ENCODE measurements around the gene MYO1G. TPM values are rescaled to one million over a fixed set of nuclear protein-coding genes. Genes with fewer than 3 reads are reported as not detected.

The MYO1G gene
- total RNA-seq, 2 experiments from 2014 or later, result 23.6 to 87.3 TPM

- intact Hi-C loops (cut with micrococcal nuclease; ENCODE audit: unreplicated experiment), result no loop called here
- Histone ChIP-seq H3K36me3 (ENCODE audit: insufficient read depth, low read length) (no peaks in the 10 kb centered on the region), H3K9me3 (ENCODE audit: low read length) (no peaks in the 10 kb centered on the region), H3K4me1 (ENCODE audit: insufficient read depth, low read length, poor library complexity, severe bottlenecking) (no peaks in the 10 kb centered on the region), H2AFZ (ENCODE audit: low read length) (no peak overlapping the region), H3K9me2 (ENCODE audit: insufficient read depth, low read length) (no peaks in the 10 kb centered on the region), H3K4me3 (ENCODE audit: low read depth, low read length, poor library complexity, severe bottlenecking) (no peak overlapping the region), H4K20me1 (ENCODE audit: insufficient read depth, low read length) (no peaks in the 10 kb centered on the region), H3K79me2 (ENCODE audit: insufficient read depth, low read depth, low read length) (no peaks in the 10 kb centered on the region), H3K4me2 (ENCODE audit: low read length) (no peak overlapping the region), H3K27ac (ENCODE audit: low read depth, low read length, poor library complexity, severe bottlenecking) (no peak overlapping the region)
- TF ChIP-seq CTCF (conservative IDR thresholded peaks at IDR 0.05; ENCODE audit: low read length), result no peak
- POLR2A ChIA-PET, result interaction anchor here (0.6 kb wide), 2 partner anchors 9 to 97 kb away, joined by 4 to 8 read pairs; no protein-coding TSS in a partner anchor
- DNase-seq (ENCODE audit: low spot score), result no peak
- BruUV-seq (replicated peaks), result no TSS peak
- CTCF ChIA-PET (ENCODE audit: unreplicated experiment), result no interaction called here
Observed at GRCh38 chr7:44930921-44931320, 47.9 kb downstream of the MYO1G start.

DNA sequence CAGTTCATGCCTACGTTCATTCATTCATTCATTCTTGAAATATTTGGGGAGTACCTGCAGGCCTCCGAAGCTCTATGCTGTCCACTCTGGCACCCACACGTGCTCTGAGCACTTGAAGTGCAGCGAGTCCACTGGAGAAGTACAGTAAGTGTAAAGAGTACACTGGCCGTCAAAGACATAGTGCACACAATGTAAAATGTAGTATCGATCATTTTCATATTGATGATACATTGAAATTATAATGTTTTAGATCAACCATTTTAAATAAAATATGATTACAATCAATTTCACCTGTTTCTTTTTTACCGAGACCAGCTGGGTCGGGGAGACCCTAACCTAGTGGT, 56.5 kb downstream of the MYO1G start:
- no peak overlapping the region for H3K4me3 ChIP-seq (ENCODE audit: low read depth, low read length, poor library complexity, severe bottlenecking)
- intact Hi-C loops (cut with micrococcal nuclease; ENCODE audit: unreplicated experiment), result loop anchor here (1.0 to 5.0 kb wide), 4 partner anchors 65 to 334 kb away; partner anchors contain the start of gene H2AZ2
- peak overlapping the region; percentile 65; the same call in 1 of the 2 replicates for H2AFZ ChIP-seq (ENCODE audit: low read length)
- no peak overlapping the region for H3K27ac ChIP-seq (ENCODE audit: low read depth, low read length, poor library complexity, severe bottlenecking)
- no TSS peak for BruUV-seq (replicated peaks)
- H4K20me1 ChIP-seq (ENCODE audit: insufficient read depth, low read length), result no peaks in the 10 kb centered on the region
- DNase-seq (ENCODE audit: low spot score), result no peak
- H3K4me2 ChIP-seq (ENCODE audit: low read length), result no peak overlapping the region
- POLR2A ChIA-PET, result no interaction called here
- no peaks in the 10 kb centered on the region for H3K9me2 ChIP-seq (ENCODE audit: insufficient read depth, low read length)
- H3K79me2 ChIP-seq (ENCODE audit: insufficient read depth, low read depth, low read length), result no peaks in the 10 kb centered on the region
- TF ChIP-seq EZH2phosphoT487 (IDR thresholded peaks at IDR 0.05; ENCODE audit: borderline replicate concordance, low read depth, low read length) (no peak), CTCF (conservative IDR thresholded peaks at IDR 0.05; ENCODE audit: low read length) (peak; percentile 67; the same call in 1 of the 2 replicates)
- H3K4me1 ChIP-seq (ENCODE audit: insufficient read depth, low read length, poor library complexity, severe bottlenecking), result no peaks in the 10 kb centered on the region
- no peaks in the 10 kb centered on the region for H3K36me3 ChIP-seq (ENCODE audit: insufficient read depth, low read length)
- H3K9me3 ChIP-seq (ENCODE audit: low read length), result no peaks in the 10 kb centered on the region
- CTCF ChIA-PET (ENCODE audit: unreplicated experiment), result interaction anchor here (1.1 kb wide), 1 partner anchor 214 kb away, joined by 3 read pairs; no protein-coding TSS in a partner anchor

DNA sequence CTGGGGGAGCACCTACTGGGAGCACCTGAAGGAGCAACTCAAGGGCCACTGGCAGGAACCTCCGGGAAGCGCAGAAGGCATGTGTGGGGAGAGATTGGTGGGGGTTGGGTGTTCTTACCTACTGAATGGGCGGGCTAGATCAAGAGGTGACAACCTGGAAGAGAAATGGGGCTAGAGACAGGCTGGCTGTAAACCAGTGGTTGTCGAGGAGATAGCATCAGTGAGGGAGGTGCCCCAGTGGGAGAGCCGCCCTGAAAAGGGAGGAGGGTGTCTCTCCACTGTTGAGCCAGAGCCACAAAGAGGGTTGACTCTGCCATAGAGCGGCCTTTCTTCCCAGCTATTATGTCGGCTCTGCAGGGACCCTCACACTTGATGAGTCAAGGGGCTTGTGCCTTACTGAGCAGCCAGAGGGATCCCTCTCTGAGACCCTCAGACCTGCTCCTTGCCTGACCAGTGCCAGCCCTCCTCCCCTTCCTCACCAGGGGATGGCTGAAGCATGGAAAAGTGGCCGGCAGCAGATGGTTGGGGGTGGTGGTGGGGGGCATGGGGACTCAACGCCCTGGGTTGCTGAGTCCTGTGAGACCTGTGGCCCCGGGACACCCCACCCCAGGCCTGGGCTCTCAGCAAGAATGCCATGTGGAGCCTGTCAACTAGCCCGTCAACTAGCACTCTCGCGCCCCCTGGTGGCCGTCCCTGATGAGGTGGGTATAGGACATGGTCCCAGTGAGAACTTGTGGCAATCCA, 57.0 kb downstream of the MYO1G start:
- Histone ChIP-seq H3K36me3 (ENCODE audit: insufficient read depth, low read length) (no peaks in the 10 kb centered on the region), H3K27ac (ENCODE audit: low read depth, low read length, poor library complexity, severe bottlenecking) (no peak overlapping the region), H3K79me2 (ENCODE audit: insufficient read depth, low read depth, low read length) (no peaks in the 10 kb centered on the region), H3K4me2 (ENCODE audit: low read length) (no peak overlapping the region), H3K9me3 (ENCODE audit: low read length) (no peaks in the 10 kb centered on the region), H2AFZ (ENCODE audit: low read length) (peak overlapping the region; percentile 65), H4K20me1 (ENCODE audit: insufficient read depth, low read length) (no peaks in the 10 kb centered on the region), H3K4me3 (ENCODE audit: low read depth, low read length, poor library complexity, severe bottlenecking) (no peak overlapping the region), H3K9me2 (ENCODE audit: insufficient read depth, low read length) (no peaks in the 10 kb centered on the region), H3K4me1 (ENCODE audit: insufficient read depth, low read length, poor library complexity, severe bottlenecking) (no peaks in the 10 kb centered on the region)
- intact Hi-C loops (cut with micrococcal nuclease; ENCODE audit: unreplicated experiment), result loop anchor here (1.0 to 5.0 kb wide), 4 partner anchors 64 to 333 kb away; partner anchors contain the start of gene H2AZ2
- POLR2A ChIA-PET, result interaction anchor here (1.7 kb wide), 1 partner anchor 70 kb away, joined by 4 read pairs; no protein-coding TSS in a partner anchor
- no peak for TF ChIP-seq EZH2phosphoT487 (IDR thresholded peaks at IDR 0.05; ENCODE audit: borderline replicate concordance, low read depth, low read length)
- peak; percentile 95 for TF ChIP-seq CTCF (conservative IDR thresholded peaks at IDR 0.05; ENCODE audit: low read length)
- no TSS peak for BruUV-seq (replicated peaks)
- CTCF ChIA-PET (ENCODE audit: unreplicated experiment), result interaction anchor here (1.1 kb wide), 1 partner anchor 214 kb away, joined by 3 read pairs; no protein-coding TSS in a partner anchor
- DNase-seq (ENCODE audit: low spot score), result peak; percentile 86

Data from OCI-LY7 (cell line).